Measurements from ENCODE around the gene LPGAT1. TPM values are rescaled to one million over a fixed set of nuclear protein-coding genes. Genes with fewer than 3 reads are reported as not detected.

Gene LPGAT1
- total and polyA plus RNA-seq, 8 donors, result 8.2 to 49.7 (median 24.7) TPM

GRCh38 chr1:211783897-211784296 is 46.7 kb downstream of the LPGAT1 start:
- H3K4me3 ChIP-seq, result no peak overlapping the region
- H3K27me3 ChIP-seq, result no peaks in the 10 kb centered on the region
- no peak for FAIRE-seq
- intact Hi-C loops (cut with DNase I), result no loop called here
- no peak for TF ChIP-seq CTCF (IDR thresholded peaks at IDR 0.05)
- DNase-seq, result peak in 4 of 6 donors; percentile 29 to 72 (median 58)
- ATAC-seq, result peak; percentile 88 to 96 (median 92)
- 4% methylated on average over 1 of the region's 1 CpG for WGBS, 2 donors
- no peaks in the 10 kb centered on the region for H3K9me3 ChIP-seq
- H3K36me3 ChIP-seq, result peaks cover 0 to under 1% (median 0%) of the 10 kb centered on the region in 3 donors
- H3K27ac ChIP-seq, result peak overlapping the region; percentile 14 to 64 (median 52)
- H3K4me1 ChIP-seq, result peaks cover 13 to 30% (median 19%) of the 10 kb centered on the region in 3 donors

- no peaks in the 10 kb centered on the region for H3K9me3 ChIP-seq
- ATAC-seq (peak; percentile 68 to 73 (median 70)), DNase-seq (peak in 1 of 6 donors; percentile 22), FAIRE-seq (no peak)
- no peaks in the 10 kb centered on the region for H3K27me3 ChIP-seq
- H3K4me1 ChIP-seq, result peaks cover 13 to 30% (median 19%) of the 10 kb centered on the region in 3 donors
- 39 to 40% methylated on average over 4 of the region's 4 CpGs for WGBS, 2 donors
- peak overlapping the region; percentile 14 to 64 (median 52) for H3K27ac ChIP-seq
- no peak for TF ChIP-seq CTCF (IDR thresholded peaks at IDR 0.05)
- intact Hi-C loops (cut with DNase I), result no loop called here
- H3K36me3 ChIP-seq, result peaks cover 0 to 6% (median 0%) of the 10 kb centered on the region in 3 donors
- no peak overlapping the region for H3K4me3 ChIP-seq
Observed at GRCh38 chr1:211783266-211783665, 47.3 kb downstream of the LPGAT1 start.

- DNase-seq, result no peak
- no peak for TF ChIP-seq CTCF (IDR thresholded peaks at IDR 0.05)
- Histone ChIP-seq H3K27me3 (no peaks in the 10 kb centered on the region), H3K27ac (peak overlapping the region in 2 of 4 donors; percentile 13 to 53), H3K9me3 (no peaks in the 10 kb centered on the region), H3K4me1 (peaks cover 13 to 30% (median 19%) of the 10 kb centered on the region in 3 donors), H3K4me3 (no peak overlapping the region), H3K36me3 (peaks cover 0 to 12% (median 0%) of the 10 kb centered on the region in 3 donors)
- peak in 1 of 4 donors; percentile 22 for ATAC-seq
- no peak for FAIRE-seq
- WGBS, 2 donors, result 7 to 8% methylated on average over 2 of the region's 2 CpGs
- intact Hi-C loops (cut with DNase I), result no loop called here
Observed at GRCh38 chr1:211781260-211781659, 49.3 kb downstream of the LPGAT1 start.

GRCh38 chr1:211775170-211775569 is 55.4 kb downstream of the LPGAT1 start:
- ATAC-seq, result peak in 1 of 4 donors; percentile 24
- Histone ChIP-seq H3K4me3 (no peak overlapping the region), H3K27me3 (no peaks in the 10 kb centered on the region), H3K4me1 (no peaks in the 10 kb centered on the region), H3K36me3 (peaks cover 0 to 12% (median 0%) of the 10 kb centered on the region in 3 donors), H3K9me3 (no peaks in the 10 kb centered on the region), H3K27ac (no peak overlapping the region)
- intact Hi-C loops (cut with DNase I), result no loop called here
- TF ChIP-seq CTCF (IDR thresholded peaks at IDR 0.05), result no peak
- FAIRE-seq, result no peak
- no peak for DNase-seq
- 74 to 80% methylated on average over 4 of the region's 4 CpGs for WGBS, 2 donors

- Histone ChIP-seq H3K4me3 (no peak overlapping the region), H3K27ac (no peak overlapping the region), H3K27me3 (no peaks in the 10 kb centered on the region), H3K36me3 (peaks cover 0 to 9% (median 0%) of the 10 kb centered on the region in 3 donors), H3K4me1 (no peaks in the 10 kb centered on the region), H3K9me3 (no peaks in the 10 kb centered on the region)
- intact Hi-C loops (cut with DNase I), result no loop called here
- no peak for ATAC-seq
- TF ChIP-seq CTCF (IDR thresholded peaks at IDR 0.05), result no peak
- 97 to 100% methylated on average over 1 of the region's 1 CpG for WGBS, 2 donors
- FAIRE-seq, result no peak
- DNase-seq, result no peak
Observed at GRCh38 chr1:211764701-211765100, 65.9 kb downstream of the LPGAT1 start.
